AG10803 (cell line): ENCODE measurements around the gene ITGB5.
"Not testable (repeated sequence)": the region's sequence is repeated elsewhere in the genome, so short reads cannot be mapped to it uniquely, and the experiment has no call there.

Experiments
- DNase-seq: peaks from one replicate; pipeline ENCODE4 v3.0.0; 2010; ENCODE audit warnings: low read depth
- H3K4me3 ChIP-seq: 2 replicates; pipeline ENCODE4 v1.5.1; 2011; ENCODE audit warnings: mild to moderate bottlenecking, low read length, control low read depth
- TF ChIP-seq, protein P1 (sequence below): conservative IDR thresholded peaks from 2 replicates; pipeline ENCODE4 v1.5.1; 2011; ENCODE audit warnings: mild to moderate bottlenecking, low read length, control low read depth, inconsistent platforms

ITGB5 gene

DNA sequence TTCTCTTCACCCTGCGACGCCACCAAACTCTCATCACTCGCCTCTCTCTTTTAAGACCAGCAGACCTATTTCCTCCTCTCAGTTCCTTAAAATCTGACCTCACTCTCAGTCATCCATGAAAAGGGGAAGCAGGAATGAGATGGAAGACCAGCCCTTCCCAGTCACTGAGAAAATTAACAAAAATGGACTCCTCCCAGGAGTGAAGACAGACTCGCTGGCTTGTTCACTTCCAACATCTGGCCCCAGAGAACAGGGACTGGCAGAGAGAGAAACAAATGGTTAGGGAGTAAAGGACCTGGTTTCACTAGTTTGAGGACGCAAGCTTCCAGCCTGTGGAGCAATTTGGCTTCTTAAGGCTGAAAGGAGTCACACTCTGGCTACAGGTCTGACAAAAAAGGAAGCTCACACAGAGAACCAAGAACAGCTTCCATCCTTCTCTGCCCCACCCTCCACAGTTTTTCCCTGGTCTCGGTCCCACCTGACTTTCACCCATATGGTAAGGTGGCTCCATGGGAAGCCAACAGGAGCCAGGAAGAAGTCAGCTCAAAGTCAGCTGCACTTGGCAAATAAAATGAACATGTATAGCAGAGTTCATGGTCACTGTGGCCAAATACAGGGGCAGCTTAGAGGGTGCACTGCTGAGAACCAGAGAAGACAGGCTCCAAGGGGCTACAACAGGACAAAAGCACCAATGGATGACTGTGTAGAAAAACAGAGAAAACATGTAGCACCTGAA is 57.2 kb downstream of the ITGB5 start:
- TF ChIP-seq, protein P1, sequence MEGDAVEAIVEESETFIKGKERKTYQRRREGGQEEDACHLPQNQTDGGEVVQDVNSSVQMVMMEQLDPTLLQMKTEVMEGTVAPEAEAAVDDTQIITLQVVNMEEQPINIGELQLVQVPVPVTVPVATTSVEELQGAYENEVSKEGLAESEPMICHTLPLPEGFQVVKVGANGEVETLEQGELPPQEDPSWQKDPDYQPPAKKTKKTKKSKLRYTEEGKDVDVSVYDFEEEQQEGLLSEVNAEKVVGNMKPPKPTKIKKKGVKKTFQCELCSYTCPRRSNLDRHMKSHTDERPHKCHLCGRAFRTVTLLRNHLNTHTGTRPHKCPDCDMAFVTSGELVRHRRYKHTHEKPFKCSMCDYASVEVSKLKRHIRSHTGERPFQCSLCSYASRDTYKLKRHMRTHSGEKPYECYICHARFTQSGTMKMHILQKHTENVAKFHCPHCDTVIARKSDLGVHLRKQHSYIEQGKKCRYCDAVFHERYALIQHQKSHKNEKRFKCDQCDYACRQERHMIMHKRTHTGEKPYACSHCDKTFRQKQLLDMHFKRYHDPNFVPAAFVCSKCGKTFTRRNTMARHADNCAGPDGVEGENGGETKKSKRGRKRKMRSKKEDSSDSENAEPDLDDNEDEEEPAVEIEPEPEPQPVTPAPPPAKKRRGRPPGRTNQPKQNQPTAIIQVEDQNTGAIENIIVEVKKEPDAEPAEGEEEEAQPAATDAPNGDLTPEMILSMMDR, result no peak
- no peak overlapping the region for H3K4me3 ChIP-seq
- DNase-seq, result peak; percentile 71

- TF ChIP-seq, protein P1, result no peak
- DNase-seq, result peak; percentile 48
- H3K4me3 ChIP-seq, result no peak overlapping the region
These were observed 57.9 kb downstream of the ITGB5 start for GRCh38 chr3:124829178-124829818.

DNA sequence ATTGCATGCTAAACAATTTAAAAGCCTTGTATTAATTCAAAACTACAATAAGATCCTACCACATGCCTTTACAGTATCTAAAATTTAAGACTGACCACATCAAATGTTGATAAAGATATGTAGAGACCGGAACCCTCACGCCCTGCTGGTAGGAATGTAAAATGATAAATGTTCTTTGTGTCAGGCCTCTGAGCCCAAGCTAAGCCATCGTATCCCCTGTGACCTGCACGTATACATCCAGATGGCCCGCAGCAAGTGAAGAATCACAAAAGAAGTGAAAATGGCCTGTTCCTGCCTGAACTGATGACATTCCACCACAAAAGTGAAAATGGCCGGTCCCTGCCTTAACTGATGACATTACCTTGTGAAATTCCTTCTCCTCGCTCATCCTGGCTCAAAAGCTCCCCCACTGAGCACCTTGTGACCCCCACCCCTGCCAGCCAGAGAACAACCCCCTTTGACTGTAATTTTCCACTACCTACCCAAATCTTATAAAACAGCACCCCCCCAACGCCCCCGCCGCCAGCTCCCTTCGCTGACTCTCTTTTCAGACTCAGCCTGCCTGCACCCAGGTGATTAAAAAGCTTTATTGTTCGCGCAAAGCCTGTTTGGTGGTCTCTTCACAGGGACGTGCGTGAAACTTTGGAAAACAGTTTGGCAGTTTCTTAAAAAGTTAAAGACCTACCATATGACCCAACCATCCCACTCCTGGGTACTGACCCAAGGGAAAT is 59.5 kb downstream of the ITGB5 start:
- DNase-seq, H3K4me3 ChIP-seq: not testable (repeated sequence)
- TF ChIP-seq, protein P1, result peak; percentile 18; the same call in 1 of the 2 replicates

DNA sequence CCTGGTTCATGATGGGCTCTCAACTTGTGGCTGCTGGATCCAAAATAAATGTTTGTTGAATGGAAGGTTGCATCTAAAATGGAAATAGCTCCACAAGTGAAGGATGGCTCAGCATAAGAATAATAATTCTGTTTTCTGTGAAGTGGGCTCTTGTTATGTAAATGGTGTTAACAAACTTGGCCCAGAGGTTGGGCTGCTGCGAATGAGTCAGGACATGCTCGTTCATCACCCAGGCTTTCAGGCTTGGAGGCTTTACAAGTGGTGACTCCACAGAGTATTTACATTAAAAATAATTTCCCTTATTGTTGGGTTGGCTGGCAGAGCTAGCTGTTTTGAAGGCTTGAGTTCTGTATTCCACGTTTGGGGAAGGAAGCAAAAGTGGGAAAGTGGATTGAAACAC is 60.5 kb downstream of the ITGB5 start:
- TF ChIP-seq, protein P1, result no peak
- H3K4me3 ChIP-seq, result no peak overlapping the region
- DNase-seq, result peak; percentile 87

- TF ChIP-seq, protein P1, result no peak
- no peak overlapping the region for H3K4me3 ChIP-seq
- no peak for DNase-seq
These were observed 62.8 kb downstream of the ITGB5 start for GRCh38 chr3:124824286-124824915.

DNA sequence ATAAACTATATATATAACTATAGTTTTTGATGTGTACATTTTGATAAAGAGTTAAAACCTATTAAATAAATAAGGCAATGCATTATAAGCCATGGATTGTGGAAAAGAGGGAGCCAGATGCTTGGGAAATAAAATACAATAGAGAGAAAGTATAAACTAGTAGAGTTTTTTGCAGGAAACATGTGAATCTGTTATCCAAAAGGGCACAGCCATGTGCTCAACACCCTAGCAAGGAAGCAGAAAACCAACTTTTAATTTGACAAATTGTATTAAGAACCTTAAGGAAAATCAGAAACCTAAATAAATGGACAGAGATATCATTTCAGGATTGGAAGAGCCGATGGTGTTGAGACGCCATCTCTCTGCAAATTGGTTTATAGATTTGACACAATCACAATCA is 63.5 kb downstream of the ITGB5 start:
- no peak for DNase-seq
- TF ChIP-seq, protein P1, result no peak
- H3K4me3 ChIP-seq, result no peak overlapping the region
